Endometrium (tissue), 2 donors: ENCODE measurements around the gene PRF1.

Source experiments
- FAIRE-seq: peaks from 2 replicates; lab custom pipeline; 2012; peaks lifted over from hg19 to GRCh38; lab: Jason Lieb, UNC
- donor health status: control.
- donor health status: control.

PRF1 gene

GRCh38 chr10:70559861-70560260 lies 42.7 kb downstream of the PRF1 start:
- FAIRE-seq, result no peak

GRCh38 chr10:70558871-70559810 lies 43.4 kb downstream of the PRF1 start:
- no peak for FAIRE-seq

GRCh38 chr10:70558295-70558694 lies 44.2 kb downstream of the PRF1 start:
- no peak for FAIRE-seq

- FAIRE-seq, result no peak
Measured at GRCh38 chr10:70557876-70558275, 44.7 kb downstream of the PRF1 start.

GRCh38 chr10:70557086-70557845 lies 45.3 kb downstream of the PRF1 start:
- no peak for FAIRE-seq

- no peak for FAIRE-seq
Measured at GRCh38 chr10:70555371-70555770, 47.2 kb downstream of the PRF1 start.

- FAIRE-seq, result no peak
Measured at GRCh38 chr10:70552586-70552985, 50.0 kb downstream of the PRF1 start.

GRCh38 chr10:70551971-70552422 lies 50.5 kb downstream of the PRF1 start:
- FAIRE-seq, result no peak

GRCh38 chr10:70551466-70551865 lies 51.1 kb downstream of the PRF1 start:
- no peak for FAIRE-seq

GRCh38 chr10:70550459-70550858 lies 52.1 kb downstream of the PRF1 start:
- FAIRE-seq, result no peak

GRCh38 chr10:70549962-70550458 lies 52.5 kb downstream of the PRF1 start:
- FAIRE-seq, result no peak

GRCh38 chr10:70549351-70549961 lies 53.1 kb downstream of the PRF1 start:
- no peak for FAIRE-seq
